ENCODE data around the gene NKX2-3.
A peak's percentile ranks its signal among the peaks of the same experiment; 100 is the strongest.

The NKX2-3 gene

DNA sequence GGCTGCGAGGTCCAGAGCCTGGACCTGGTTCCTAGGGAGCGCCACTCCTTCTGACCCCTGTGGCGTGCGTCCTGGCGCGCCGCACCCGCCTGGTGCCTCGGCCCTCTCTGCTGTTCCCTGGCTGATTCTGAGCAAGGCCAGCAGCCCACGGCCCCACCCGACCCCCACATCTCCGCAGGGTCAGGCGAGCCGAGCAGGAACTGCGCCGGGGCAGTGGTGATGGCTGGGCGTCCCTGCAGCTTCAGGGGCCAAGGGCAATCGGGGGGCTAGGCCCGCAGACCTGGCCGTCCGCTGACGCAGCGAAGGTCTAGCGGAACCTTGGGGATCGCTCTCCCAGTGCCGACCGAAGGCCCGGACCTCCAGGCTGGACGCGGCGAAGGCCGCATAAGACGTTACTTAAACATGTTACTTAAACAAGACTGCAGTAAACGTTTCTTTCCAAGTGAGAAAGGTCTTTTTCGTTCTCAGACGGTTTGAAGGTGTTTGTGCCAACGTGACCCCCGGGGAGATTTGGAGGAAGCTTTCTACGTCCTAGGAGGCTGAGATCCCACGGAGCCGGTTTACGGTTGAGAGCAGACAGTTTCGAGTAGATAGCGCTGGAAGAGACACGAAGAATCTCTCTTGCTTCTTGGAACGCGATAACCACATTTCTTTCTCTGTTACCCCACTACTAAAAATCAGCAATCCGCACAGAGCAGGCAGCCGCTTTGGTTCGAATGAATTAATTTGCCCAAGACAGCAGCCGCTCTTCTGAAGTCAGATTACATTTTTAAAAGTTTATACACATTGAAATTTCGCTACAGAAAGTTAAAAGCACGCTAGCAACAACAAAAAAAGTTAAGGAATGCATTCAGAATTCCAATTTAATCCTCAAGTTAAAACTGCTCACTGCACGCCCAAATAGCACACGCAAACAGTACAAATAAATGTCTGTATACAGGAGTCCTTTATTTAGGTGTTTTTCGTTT is 4.9 kb upstream of the NKX2-3 start:
- peak; percentile 13 for DNase-seq

DNA sequence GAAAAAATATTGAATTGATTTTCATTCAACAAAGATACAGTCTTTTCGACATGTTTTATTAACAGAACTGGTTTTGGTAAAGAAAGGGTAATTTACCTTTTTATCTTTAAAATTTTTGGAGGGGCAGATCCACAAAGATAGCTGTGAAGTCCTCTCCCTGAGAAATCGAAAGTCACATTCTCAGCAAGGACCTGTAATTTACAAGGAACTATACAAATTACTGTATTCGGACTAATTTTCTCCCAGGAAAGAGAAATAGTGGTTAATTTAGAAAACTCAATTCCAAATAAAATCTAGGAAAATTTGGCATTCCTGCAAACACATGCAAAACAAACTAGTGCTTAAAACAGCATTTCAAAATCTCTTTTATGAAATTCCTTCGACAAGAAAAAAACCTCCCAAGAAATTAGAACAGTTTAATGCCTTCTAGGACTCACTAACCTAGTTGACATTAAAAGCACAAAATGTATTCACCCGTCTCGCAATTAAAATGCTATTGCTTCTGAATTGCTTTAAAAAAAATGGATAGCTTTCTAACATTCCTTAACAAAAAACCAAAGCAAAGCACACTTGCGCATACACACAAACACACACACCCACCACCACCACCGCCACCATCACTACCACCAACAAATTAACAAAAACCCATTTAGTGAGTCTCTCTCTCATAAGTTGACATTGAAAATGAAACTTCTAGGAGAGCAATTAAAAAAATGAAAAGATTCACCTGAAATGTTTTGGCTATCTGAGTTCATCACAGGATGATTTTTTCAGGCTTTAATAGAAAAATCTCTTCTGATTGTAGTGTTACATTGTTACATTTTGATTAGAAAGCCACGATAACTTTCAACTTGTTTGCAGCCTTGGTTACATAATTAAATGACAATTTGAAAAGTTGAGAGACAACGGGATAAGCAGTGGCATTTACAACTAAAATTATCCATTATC is 4.0 kb upstream of the NKX2-3 start:
- peak; percentile 15 for DNase-seq

DNA sequence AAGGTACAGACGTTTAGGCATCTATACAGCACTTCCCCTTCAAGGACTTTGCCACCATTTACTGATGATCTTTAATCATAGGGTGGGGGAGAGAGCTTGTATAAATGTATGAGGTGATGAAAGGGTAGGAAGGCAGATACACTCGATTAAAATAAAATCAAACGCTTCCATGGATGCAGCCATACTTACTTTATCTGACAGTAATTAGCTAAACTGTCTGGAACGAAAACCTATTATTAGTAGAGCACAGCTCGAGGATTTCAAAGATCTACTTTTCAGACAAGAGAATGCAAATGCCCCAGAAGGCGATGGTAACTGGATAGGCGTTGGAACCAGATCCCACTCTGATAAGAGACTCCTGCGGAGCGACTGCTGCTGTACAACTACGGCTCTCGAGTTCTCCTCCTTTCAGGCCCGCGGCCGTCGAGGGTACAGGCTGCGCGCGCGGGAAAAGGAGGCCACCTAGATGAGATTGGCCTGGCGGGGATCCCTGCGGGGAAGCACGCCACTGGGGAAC is 3.1 kb upstream of the NKX2-3 start:
- DNase-seq: no peak

DNA sequence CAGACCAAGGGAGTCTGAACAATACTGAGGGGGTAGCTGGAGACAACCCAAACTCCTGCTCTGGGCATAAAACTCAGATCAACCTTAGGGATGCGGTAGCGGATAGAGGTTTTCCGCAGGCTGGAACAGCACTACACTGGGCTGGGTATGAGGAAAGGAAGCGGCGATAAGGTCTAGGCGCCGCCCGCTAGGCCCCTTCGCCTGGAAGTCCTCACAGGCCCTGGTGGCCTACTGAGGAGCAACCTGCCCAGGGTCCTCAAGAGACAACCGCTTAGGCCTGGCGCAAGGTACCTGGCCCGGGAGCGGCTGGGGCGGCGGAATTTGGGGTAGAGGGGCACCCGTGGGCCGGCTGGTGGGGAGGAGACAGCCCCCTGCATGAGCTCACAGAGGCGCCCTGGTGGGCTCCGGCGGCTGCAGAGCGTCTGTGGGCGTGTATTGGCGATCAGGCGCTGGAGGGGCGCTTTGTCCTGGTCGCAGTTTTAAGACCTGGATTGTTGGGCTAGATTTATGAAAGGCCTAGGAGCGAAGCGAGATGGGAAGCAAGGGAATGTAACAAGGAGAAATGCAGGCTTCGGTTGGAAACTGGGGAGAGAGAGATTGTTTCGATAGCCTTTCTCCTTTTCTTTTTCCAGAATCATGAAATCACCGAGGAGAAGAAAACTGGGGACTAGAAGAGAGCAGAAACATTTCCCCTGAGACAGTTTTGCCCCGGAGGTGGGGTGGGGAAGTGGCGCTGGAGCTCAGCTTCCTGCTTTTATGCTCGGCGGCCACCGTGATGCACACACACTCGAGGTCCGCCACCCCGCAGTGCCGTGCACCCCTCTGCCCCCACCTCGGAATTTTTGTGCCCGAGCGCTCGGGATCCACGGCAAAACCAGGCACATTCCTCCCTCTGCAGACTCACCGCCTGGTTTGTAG is 2.4 kb upstream of the NKX2-3 start:
- peak; percentile 37 for DNase-seq

DNA sequence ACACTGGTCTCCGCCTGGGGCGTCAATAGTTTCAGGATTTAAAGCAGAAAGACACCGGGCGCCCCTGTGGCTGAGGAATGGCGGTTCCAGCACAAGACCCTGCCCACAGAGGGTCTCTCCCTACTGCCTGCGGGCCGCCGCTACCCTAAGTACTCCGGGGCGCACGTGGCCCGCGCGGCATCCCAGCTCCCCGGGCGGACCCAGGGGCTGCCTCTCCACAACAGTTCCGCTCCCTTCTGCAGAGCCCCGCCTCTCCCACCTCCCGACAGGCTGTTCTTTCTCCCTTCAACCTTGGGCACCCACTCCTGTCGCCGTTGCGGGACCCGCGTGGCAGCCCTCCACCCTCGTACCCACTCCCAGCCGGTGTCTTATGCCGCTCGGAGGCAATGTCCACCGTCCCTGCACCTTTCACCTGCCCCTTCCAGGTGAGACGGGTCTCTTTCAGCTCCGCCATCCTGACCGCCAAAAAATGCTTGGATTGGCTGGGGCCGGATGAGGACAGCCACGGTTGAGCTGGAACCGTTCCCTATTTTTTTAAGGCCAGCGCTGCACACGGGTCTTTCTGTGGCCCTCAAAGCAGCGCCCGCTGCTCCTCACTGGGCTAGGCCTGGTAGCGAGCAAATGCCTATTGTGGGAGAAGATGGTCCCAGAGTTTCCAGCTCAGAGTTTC is 1.6 kb upstream of the NKX2-3 start:
- DNase-seq: no peak

DNA sequence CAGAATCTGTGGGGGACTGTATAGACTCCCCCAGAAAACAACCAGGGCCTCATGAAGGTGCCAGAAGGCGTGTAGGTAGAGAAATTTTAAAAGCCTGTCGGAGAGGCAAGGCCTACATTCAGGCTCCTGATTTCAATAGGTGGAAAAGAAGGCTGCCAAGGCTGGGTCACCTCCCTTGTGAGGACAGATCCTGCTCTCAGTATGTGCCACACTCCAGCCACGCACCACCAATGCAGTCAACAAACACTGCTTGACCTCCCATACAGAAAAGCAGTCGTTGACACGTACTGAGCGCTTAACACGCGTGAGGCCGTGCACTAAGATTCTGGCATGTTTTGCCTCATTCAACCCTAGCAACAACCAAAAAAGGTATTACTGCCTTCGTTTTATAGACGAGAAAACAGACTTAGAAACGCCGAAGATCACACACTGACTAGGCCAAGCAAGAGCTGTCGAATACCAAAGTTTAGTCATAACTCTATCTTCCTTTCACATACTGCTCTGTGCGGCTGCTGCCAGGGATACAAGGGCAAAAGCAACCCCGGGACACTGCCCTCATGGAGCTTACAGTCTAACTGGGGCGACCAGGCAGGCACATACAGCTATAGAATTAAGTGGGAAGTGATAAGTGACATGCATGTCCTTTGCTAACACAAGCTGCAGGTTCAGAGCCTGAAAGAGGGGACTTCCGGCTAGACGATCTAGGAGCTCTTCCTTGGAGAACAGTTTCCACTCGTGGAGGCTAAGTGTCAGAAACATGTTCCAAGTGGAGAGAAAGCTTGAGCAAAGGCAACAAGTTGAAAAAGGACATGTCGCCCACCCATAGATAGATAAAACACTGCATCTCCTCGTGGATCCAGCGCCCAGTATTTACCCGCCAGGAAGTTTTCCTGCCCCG is 797 bp upstream of the NKX2-3 start:
- no peak for DNase-seq

DNA sequence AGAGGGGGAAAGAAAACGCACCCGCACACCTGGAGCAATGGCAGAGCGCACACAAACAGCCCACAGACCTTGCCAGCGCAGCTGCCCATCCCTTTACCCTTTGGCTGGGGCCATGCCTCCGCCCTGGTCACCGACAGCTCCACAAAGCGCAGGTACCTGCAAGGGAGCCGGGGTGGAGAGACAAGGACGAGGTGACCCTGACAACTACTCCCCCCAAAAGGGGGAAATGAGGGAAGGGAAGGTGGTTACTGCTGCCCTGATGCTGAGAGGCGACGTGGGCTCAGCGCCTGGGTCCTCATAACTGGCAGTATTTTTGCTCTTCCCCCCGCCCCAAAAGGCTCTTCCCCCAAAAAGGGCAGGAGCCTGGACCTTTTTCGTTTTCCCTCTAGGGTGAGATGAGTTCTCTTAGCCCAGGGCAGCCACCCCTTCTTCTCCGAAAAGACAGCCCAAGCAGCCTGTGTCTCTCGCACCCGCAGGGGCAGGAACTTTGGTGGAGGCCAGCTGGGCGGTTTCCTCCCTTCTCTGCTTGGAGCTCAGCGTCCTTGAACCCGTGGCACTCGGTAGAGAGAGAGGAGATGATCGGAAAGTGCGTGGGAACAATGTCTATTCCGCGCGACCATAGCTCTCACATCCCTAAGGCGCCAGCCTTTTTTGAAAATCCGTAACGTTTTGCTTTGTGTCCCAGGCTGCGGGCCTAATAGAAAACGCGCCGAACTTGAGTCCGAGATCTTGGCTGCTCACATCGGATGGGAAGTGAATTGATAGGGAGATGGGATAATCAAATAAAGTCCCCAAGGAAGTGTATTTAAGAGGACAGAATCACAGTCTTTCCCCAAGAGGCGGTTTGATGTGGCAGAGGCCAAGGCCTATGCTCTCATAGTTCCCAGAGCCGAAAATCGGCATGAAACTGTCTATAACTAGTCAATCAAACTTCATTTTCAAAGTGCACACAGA is 1.0 kb downstream of the NKX2-3 start:
- DNase-seq: no peak

DNA sequence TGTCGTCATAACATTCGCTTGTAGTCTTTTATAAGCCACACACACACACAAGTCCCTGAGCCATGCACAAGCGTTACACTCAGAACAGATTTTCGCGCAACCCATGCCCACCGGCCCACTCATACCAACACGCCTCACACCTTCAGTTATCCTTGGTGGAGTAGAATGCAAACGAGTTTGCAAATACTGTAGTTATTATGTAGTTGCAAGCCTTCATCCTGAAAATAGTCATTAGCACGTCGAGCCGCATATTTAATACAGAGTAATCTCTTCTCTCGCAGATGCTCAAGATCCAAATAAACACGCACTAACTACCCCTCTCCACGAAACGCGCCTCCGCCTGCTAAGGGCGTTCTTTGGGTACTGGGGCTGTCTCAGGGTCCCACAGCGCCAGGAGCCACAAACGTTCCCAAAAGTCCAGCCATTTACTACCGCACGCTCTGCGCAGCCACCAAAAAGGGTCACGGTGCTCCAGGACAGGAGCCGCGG is 1.8 kb downstream of the NKX2-3 start:
- DNase-seq: no peak

DNA sequence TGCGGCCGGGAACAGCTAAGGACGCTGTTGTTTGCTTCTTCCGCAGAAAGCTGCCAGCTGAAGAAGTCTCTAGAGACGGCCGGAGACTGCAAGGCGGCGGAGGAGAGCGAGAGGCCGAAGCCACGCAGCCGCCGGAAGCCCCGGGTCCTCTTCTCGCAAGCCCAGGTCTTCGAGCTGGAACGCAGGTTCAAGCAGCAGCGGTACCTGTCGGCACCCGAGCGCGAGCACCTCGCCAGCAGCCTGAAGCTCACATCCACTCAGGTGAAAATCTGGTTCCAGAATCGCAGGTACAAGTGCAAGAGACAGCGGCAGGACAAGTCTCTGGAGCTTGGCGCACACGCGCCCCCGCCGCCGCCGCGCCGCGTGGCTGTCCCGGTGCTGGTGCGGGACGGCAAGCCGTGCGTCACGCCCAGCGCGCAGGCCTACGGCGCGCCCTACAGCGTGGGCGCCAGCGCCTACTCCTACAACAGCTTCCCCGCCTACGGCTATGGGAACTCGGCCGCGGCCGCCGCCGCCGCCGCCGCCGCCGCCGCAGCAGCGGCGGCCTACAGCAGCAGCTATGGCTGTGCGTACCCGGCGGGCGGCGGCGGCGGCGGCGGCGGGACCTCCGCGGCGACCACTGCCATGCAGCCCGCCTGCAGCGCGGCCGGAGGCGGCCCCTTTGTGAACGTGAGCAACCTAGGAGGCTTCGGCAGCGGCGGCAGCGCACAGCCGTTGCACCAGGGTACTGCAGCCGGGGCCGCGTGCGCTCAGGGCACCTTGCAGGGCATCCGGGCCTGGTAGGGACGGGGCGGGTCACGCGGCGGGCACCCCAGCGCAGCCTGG is 2.4 kb downstream of the NKX2-3 start:
- peak; percentile 28 for DNase-seq

DNA sequence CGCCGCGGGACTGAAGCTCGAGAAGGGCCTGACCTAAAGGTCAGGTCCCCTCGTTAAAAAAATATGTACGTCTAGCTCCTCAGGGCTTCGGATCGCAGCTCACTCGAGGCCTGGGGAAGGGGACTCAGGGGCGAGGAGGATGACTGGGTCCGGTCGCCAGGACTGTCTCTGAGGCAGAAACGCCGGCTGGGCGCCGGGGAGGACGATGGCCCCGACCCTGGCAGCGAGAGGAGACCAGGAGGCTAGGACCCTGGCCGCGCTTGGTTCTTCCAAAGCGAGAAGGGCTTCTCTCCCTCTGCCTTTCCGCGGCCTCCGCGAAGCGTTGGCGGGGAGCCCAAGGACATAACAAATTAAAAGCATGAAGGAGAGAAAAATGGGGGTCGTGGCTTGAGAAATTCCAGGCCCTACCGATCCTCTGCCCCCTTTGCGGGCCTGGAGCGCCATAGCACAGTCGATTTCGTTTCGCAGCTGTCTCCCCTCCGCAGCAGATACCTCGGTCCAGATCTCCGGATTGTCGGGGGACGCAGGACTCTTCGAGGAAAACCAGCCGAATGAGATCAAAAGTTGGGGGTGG is 3.1 kb downstream of the NKX2-3 start:
- DNase-seq: no peak

DNA sequence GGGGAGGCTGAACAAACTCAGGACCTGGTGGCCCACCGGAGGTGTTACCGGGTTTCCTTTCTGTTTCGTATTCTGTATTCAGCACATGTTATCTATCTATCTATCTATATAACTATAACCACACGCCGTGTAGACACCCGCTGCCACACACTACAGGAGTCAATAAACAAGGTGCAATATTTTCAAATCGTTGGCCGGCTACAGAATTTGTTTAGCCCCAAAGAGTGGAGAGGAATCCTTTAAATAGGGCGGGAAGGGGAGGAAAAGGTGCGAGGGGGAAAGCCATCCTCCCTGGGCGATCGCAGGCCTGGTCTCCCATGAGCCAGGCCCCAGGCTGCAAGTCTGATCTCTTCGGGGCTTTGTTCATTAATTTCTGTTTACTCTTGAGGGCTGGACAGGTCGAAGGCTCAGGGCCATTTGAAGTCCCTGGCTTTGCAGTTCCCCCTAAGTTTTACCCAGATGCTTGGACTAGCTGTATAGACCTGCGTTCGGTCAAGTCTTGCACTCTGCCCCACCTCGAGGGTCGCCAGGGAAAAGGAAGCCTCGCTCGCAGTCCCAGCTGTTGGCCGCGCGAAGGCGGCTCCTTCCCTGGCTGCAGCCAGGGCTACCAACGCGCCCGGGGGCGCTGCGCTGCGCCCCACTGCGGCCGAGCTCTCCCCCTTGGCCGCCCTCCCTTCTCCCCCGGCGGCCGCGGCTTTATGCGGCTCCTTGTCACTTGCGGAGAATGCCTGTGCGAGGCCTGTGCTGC is 3.8 kb downstream of the NKX2-3 start:
- DNase-seq: no peak

DNA sequence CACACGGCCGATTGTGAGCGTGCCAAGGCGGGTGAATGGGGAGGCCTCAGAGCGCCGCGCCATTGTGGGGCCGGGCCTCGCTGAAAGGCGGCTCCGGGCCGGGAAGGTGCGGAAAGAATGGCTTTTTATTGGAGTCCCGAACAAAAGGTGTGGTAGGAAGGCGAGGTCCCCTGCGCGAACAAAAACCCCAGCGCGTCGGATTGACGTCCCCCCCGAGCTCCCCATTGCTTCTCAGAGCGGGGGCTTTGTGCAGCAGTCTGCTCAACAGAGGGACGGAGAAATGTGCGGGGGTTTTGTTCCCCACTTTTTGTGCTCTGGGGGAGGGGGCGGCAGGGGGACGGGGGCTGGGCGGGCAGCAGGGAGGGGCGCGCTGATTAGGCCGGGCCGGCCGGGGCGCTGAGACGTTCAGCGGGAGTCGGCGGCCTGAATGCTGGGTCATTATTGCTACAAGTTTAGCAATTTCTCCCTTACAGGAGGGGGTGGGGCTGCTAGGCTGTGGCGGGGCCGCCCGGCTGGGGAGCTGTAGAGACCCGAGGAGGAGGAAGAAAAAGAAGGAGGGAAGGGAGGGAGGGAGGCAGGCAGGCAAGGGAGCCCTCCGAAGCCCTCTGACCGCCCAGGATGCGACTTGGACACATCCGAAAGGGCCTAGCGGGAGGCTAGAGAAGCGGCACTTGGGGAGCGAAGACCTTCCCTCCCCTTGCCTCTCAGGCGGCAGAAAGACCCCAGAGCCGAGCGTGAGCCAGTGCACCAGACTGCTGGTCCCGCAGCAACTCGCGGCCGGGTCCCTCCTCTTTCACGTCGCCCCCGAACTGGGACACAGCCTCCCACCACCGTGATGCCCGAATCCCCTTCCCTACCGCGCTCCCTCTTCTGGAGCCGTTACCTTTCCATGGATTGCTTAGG is 4.6 kb downstream of the NKX2-3 start:
- DNase-seq: peak; percentile 24

DNA sequence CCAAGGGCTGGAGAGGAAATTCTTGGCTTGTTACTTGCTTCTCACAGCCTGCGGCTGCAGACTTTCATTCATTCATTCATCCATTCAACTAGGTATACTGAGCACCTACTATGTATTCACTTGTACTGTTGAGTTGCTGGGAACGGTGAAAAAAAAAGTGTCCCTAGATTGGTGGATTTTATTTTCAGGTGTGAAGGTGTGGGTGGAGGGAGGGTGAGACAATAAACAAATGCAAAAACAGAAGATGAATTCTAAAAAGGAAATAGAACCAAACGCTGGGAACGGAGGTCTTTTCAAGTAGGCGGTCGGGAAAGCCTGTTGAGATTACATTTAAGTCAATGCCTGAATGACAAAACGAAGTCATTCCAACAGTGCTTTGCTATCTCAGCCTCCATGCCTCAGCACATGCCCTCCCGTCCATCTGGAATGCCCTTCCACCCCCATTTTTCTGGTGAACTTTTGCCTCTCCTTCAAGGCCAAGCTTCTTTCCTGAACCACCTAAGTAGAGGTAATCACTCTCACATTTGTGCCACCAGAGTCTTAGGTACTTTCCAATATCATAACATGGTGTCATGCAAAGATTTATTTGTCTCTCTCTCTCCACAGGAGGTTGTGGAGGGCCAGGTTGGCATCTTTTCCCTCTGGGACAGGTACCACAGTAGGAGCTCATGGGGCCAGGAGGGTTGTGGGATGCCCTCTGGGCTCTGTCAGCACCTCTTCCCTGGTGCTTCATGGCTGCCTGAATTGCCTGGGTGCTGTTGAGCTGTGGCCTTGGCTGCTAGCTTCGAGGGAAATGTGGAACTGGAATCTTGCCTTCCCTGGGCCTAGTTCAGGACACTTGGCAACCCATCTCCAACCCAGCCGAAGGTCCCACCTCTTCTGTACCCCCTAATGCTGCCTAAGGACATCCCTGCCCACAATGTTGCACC is 5.5 kb downstream of the NKX2-3 start:
- DNase-seq: no peak

DNA sequence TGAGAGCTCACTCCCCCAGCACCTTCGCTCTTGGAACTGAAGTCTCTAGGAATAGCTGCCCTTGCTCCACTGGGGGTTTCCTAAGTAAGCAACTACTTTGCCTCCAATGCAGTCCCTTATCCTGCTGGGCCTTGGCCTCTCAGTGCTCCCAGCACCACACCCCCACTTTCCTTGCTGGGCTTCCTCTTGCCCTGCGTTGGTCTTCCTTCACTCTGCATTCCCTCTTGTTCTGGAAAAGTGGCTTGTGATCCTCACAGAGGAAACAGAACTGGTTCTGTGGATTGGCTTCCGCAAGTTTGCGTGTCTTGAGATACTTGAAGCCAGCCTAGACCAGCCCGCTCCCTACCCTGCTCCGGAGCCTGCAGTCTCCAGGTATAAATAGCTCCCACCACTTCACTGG is 6.4 kb downstream of the NKX2-3 start:
- DNase-seq: no peak

DNA sequence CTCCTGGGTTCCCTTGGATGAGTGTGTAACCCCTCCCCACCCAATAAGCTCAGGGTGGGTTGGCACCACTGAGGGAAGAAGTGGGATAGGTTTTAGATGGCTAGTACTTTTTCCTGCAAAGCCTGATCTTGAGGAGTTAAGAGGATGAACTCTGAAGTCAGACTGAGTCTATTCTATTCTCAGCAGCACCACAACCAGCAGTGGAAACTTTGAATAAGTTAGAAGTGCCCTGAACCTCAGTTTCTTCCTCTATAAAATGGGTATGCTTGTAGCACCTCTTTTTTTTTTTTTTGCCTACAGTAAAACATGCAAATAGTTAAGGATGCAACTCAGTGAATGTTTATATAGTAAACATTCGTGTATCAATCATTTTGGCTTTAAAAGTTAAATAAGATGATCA is 7.1 kb downstream of the NKX2-3 start:
- no peak for DNase-seq
